ENCODE measurements around the gene MAS1L. TPM values are rescaled to one million over a fixed set of nuclear protein-coding genes. Genes with fewer than 3 reads are reported as not detected.

Gene MAS1L
- total RNA-seq, 1 donor from 2014 or later, result not detected

DNA sequence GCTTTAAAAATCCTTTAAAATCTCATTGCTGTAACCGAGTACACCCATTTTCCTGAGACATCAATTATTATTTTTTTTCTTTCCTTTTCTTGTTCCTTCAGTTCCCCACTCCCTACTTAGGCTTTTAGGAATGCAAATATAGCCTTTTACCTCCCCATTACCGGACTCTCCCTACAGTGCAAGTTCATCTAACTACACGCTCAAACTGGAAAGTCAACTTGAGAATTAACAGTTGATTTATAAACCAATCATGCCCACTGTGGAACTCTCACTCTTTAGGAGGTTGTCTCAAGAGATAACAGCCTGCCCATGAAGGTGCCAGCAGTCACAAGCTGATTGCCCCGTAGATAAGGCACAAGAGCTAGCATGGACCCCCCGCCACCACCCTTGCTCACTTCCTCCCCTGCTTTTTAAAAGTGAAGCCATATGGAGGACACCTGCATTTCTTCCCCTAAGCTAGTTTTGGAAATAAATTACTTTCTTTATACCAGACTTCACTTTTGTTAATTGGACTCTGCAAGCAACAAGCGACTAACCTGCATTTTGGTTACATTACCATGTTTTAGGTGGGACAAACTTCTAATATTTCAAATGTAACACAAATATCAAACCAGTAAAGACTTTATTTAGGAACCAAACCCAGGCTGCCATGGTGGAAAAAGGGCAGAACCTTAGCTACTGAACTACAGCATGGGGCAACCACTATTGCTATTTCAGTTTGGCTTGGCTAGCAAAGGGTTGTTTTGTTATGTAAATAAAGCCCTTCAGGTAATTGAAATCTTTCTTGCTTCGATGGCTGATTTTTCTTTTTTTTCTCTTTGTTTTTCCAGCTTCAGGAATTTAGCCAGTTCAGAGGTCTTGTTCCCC, 36.9 kb upstream of the MAS1L start:
- no peak overlapping the region for H3K27ac Mint-ChIP-seq
- H3K4me3 Mint-ChIP-seq (ENCODE audit: low read depth), result no peak overlapping the region
- peak; percentile 2 for DNase-seq (ENCODE audit: low spot score, unreplicated experiment)
- H3K27me3 Mint-ChIP-seq, result peaks cover 2% of the 10 kb centered on the region
- TF ChIP-seq, protein P1, sequence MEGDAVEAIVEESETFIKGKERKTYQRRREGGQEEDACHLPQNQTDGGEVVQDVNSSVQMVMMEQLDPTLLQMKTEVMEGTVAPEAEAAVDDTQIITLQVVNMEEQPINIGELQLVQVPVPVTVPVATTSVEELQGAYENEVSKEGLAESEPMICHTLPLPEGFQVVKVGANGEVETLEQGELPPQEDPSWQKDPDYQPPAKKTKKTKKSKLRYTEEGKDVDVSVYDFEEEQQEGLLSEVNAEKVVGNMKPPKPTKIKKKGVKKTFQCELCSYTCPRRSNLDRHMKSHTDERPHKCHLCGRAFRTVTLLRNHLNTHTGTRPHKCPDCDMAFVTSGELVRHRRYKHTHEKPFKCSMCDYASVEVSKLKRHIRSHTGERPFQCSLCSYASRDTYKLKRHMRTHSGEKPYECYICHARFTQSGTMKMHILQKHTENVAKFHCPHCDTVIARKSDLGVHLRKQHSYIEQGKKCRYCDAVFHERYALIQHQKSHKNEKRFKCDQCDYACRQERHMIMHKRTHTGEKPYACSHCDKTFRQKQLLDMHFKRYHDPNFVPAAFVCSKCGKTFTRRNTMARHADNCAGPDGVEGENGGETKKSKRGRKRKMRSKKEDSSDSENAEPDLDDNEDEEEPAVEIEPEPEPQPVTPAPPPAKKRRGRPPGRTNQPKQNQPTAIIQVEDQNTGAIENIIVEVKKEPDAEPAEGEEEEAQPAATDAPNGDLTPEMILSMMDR (IDR thresholded peaks at IDR 0.05; ENCODE audit: unreplicated experiment), result no peak
- H3K36me3 Mint-ChIP-seq (ENCODE audit: insufficient read depth), result no peaks in the 10 kb centered on the region
- peaks cover 6% of the 10 kb centered on the region for H3K9me3 Mint-ChIP-seq (ENCODE audit: low read depth)
- H3K4me1 Mint-ChIP-seq (ENCODE audit: low read depth), result peaks cover 2% of the 10 kb centered on the region

DNA sequence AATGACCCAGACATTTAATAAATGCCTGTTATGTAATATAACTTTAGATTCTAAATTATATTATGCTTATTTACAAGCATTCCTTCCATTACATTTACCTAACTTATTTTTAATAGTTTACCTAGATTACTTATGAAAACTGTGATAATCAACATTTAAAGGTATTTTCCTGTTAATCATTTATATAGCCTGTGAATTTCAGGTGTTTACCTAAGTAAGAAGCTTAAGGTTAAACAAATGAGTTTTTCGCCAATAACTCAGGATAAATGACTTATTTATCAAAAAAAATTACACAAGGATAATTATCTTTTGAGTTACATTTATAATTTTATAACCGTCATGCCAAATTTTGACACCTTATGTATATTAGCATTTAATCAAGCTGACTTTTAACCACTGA, 36.3 kb upstream of the MAS1L start:
- Mint-ChIP-seq H3K27ac (no peak overlapping the region), H3K36me3 (ENCODE audit: insufficient read depth) (no peaks in the 10 kb centered on the region), H3K4me3 (ENCODE audit: low read depth) (no peak overlapping the region), H3K4me1 (ENCODE audit: low read depth) (peaks cover 2% of the 10 kb centered on the region), H3K27me3 (peaks cover 2% of the 10 kb centered on the region), H3K9me3 (ENCODE audit: low read depth) (peaks cover 6% of the 10 kb centered on the region)
- TF ChIP-seq, protein P1 (IDR thresholded peaks at IDR 0.05; ENCODE audit: unreplicated experiment), result no peak
- DNase-seq (ENCODE audit: low spot score, unreplicated experiment), result no peak

DNA sequence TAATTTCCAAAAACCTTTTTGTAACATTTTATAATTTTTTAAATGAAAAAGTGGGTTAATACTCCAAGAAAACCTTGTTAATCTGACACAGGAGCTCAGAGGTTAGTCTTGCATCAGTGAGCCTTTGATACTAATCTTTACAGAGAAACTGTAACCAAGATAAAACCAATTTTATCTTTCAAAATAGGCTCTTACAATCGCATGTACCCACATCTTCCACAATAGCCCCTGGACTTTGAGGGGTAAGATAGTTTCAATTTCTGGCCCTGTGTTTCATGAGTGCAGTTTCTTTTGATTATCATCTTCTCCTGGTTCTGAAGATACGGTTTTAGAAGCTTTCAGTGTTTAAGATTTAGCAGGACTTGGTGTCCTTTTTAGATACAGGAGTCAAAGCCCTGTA, 34.5 kb upstream of the MAS1L start:
- TF ChIP-seq, protein P1 (IDR thresholded peaks at IDR 0.05; ENCODE audit: unreplicated experiment), result no peak
- DNase-seq (ENCODE audit: low spot score, unreplicated experiment), result no peak
- no peak overlapping the region for H3K27ac Mint-ChIP-seq
- H3K4me1 Mint-ChIP-seq (ENCODE audit: low read depth), result peaks cover 2% of the 10 kb centered on the region
- peaks cover 2% of the 10 kb centered on the region for H3K27me3 Mint-ChIP-seq
- no peaks in the 10 kb centered on the region for H3K36me3 Mint-ChIP-seq (ENCODE audit: insufficient read depth)
- no peak overlapping the region for H3K4me3 Mint-ChIP-seq (ENCODE audit: low read depth)
- peaks cover 6% of the 10 kb centered on the region for H3K9me3 Mint-ChIP-seq (ENCODE audit: low read depth)

DNA sequence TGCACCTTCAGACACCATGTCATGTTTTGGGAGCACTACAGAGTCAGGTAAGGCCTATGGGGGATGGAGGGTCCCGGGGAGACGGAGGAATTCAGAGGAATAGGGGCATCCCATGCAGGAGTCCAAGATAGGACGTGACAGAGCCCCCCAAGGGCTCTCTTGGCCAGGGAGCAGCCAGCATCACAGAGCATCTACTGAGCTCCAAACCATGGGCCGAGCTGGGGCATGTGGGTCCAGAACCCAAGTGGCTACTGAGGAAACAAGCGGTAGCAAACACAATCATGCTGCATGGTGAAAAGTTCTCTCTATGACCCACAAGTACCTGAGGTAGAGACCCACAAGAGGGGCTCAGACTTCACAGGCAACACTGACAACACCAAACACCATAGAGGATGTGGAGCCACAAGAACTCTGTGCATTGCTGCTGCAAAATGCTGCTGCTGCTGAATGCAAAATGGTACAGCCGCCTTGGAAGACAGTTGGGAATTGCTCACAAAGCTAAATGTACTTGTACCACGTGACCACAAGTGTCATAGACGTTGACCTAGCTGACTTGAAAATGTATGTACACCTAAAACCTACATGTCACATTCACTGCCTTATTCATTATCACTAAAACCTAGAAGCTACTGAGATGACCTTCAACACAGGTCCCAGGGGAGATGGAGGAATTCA, 33.4 kb upstream of the MAS1L start:
- TF ChIP-seq, protein P1 (IDR thresholded peaks at IDR 0.05; ENCODE audit: unreplicated experiment), result no peak
- H3K27me3 Mint-ChIP-seq, result no peaks in the 10 kb centered on the region

DNA sequence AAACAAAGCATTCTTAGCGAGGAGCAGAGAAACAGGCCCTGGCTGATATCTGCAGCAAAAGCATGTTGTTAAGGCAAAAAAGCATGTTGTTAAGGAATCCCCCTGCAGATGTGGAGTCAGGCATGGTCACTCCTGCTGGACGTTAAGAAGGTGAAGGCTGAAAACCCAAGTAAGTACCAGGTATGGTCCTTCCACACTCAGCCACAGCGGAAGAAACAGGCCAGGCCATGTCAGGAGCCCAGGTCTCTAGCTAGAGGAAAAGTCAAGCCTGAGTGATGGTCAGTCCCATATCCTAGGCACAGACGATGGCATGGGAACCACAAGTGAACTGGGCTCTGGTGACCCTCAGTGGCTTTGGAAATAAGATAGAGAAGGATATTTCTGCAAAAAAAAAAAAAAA, 32.5 kb upstream of the MAS1L start:
- TF ChIP-seq, protein P1 (IDR thresholded peaks at IDR 0.05; ENCODE audit: unreplicated experiment), result no peak
- no peaks in the 10 kb centered on the region for H3K36me3 Mint-ChIP-seq (ENCODE audit: insufficient read depth)
- no peak overlapping the region for H3K4me3 Mint-ChIP-seq (ENCODE audit: low read depth)
- peaks cover 2% of the 10 kb centered on the region for H3K4me1 Mint-ChIP-seq (ENCODE audit: low read depth)
- no peak overlapping the region for H3K27ac Mint-ChIP-seq
- no peaks in the 10 kb centered on the region for H3K27me3 Mint-ChIP-seq
- peaks cover 6% of the 10 kb centered on the region for H3K9me3 Mint-ChIP-seq (ENCODE audit: low read depth)
- DNase-seq (ENCODE audit: low spot score, unreplicated experiment), result peak; percentile 3

More for the DNA sequence above, 33.4 kb upstream of the MAS1L start:
- peak; percentile 6 for DNase-seq (ENCODE audit: low spot score, unreplicated experiment)
- H3K27ac Mint-ChIP-seq, result no peak overlapping the region
- peaks cover 2% of the 10 kb centered on the region for H3K4me1 Mint-ChIP-seq (ENCODE audit: low read depth)
- H3K4me3 Mint-ChIP-seq (ENCODE audit: low read depth), result no peak overlapping the region
- no peaks in the 10 kb centered on the region for H3K36me3 Mint-ChIP-seq (ENCODE audit: insufficient read depth)
- H3K9me3 Mint-ChIP-seq (ENCODE audit: low read depth), result peaks cover 6% of the 10 kb centered on the region
